HL-60 (cell line): Measurements from ENCODE around the gene ARL4D.
"Not testable (repeated sequence)": the region's sequence is repeated elsewhere in the genome, so short reads cannot be mapped to it uniquely, and the experiment has no call there.

Experiments used
- DNase-seq, 2 experiments: peaks; one replicate each; pipeline ENCODE4 v3.0.0-alpha.2; 2010 to 2020; ENCODE audit warnings: low read depth in 1 of 2, low spot score in 1 of 2
- H3K27ac ChIP-seq: fragments of 250-450 bp; sonication (Bioruptor Pico); replicated peaks from 2 replicates; pipeline ENCODE4 v1.5.1; 2020; ENCODE audit warnings: mild to moderate bottlenecking, moderate library complexity
- H3K27me3 ChIP-seq: fragments of 250-450 bp; sonication (Bioruptor Pico); 2 replicates; pipeline ENCODE4 v1.5.1; 2021; ENCODE audit warnings: mild to moderate bottlenecking, moderate library complexity; ENCODE audit not compliant: insufficient read depth, poor library complexity, severe bottlenecking
- H3K4me3 ChIP-seq: replicated peaks from 2 replicates; pipeline ENCODE4 v1.5.1; 2011; ENCODE audit warnings: mild to moderate bottlenecking, control low read depth, low read length; ENCODE audit not compliant: insufficient read depth
- GABPA ChIP-seq: IDR thresholded peaks from 2 replicates; pipeline ENCODE4 v1.6.1; 2012; ENCODE audit warnings: low read depth
- POLR2AphosphoS5 ChIP-seq: IDR thresholded peaks from 2 replicates; pipeline ENCODE4 v1.6.1; 2012; ENCODE audit warnings: low read depth
- SPI1 ChIP-seq: IDR thresholded peaks from 2 replicates; pipeline ENCODE4 v1.6.1; 2012; ENCODE audit warnings: low read depth, mild to moderate bottlenecking, borderline replicate concordance
- TF ChIP-seq, protein P1 (sequence below): IDR thresholded peaks from 2 replicates; pipeline ENCODE4 v1.6.1; 2012; ENCODE audit warnings: low read depth; ENCODE audit not compliant: insufficient replicate concordance
- TF ChIP-seq, protein P2 (sequence below): IDR thresholded peaks from one replicate; pipeline ENCODE4 v1.5.1; 2011; ENCODE audit warnings: low read length, control low read depth, inconsistent platforms; ENCODE audit not compliant: insufficient read depth

The ARL4D gene

DNA sequence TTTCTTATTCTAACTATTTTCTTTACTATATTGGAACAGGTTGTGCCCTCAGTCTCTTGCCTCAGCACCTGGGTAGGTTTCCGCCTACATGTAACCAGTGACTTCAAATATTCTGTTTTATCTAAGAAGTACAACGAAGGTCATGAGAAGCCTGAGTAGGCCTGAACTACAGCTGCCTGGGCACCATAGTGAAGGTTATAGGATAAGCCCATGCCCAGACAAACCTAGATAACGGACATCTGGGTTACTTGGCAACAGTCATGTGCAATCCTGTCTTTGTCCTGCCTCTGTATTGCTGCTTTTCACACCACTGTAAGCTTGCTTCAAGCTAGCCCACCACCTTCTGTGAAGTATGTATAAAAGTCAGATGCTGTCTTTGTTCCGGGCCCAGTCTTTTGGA is 25.4 kb upstream of the ARL4D start:
- Histone ChIP-seq H3K27ac (no peak overlapping the region), H3K27me3 (no peaks in the 10 kb centered on the region), H3K4me3 (no peak overlapping the region)
- DNase-seq: no peak
- TF ChIP-seq GABPA: no peak
- no peak for TF ChIP-seq SPI1

DNA sequence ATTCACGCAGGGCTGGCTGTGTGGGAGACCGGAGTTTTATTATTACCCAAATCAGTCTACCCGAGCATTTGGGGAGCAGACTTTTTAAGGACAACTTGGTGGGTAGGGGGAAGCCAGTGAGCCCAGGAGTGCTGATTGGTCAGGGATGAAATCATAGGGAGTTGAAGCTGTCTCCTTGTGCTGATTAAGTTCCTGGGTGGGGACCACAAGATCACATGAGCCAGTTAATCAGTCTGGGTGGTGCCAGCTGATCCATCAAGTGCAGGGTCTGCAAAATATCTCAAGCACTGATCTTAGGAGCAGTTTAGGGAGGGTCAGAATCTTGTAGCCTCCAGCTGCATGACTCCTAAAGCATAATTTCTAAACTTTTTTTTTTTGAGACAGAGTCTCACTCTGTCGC is 22.9 kb upstream of the ARL4D start:
- H3K4me3 ChIP-seq, H3K27ac ChIP-seq, H3K27me3 ChIP-seq, DNase-seq: not testable (repeated sequence)

DNA sequence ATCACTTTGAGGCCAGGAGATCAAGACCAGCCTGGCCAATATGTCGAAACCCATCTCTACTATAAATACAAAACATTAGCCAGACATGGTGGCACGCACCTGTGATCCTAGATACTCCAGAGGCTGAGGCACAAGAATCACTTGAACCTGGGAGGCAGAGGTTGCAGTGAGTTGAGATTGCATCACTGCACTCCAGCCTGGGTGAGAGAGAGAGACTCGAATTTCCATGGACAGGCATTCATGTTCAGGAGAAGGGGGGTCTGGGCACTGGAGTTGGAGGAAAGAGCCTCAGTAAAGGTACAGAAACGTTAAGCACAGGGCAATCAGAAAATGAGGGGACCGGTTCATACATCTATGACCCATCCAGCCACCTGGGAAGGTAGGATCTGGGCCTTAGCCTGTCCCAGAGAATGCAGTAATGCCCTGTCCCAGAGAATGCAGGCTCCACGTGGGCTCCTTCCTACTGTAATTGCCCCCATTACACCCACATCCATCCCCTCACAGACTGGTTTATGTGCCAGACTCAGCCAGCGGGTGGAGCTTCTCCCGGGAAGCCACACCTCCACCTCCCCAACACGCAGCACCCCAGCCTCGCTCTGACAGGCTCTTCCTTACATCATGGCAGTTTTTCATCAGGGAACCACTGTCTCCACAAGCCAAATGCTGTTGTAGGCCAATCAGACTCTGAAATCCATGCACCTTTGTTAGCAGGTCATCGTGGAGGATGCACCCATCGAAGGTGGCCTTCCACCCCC is 21.6 kb upstream of the ARL4D start:
- DNase-seq: no peak
- Histone ChIP-seq H3K27ac (no peak overlapping the region), H3K27me3 (no peaks in the 10 kb centered on the region), H3K4me3 (no peak overlapping the region)
- TF ChIP-seq POLR2AphosphoS5 (no peak), GABPA (no peak), SPI1 (no peak)
- TF ChIP-seq, protein P1, sequence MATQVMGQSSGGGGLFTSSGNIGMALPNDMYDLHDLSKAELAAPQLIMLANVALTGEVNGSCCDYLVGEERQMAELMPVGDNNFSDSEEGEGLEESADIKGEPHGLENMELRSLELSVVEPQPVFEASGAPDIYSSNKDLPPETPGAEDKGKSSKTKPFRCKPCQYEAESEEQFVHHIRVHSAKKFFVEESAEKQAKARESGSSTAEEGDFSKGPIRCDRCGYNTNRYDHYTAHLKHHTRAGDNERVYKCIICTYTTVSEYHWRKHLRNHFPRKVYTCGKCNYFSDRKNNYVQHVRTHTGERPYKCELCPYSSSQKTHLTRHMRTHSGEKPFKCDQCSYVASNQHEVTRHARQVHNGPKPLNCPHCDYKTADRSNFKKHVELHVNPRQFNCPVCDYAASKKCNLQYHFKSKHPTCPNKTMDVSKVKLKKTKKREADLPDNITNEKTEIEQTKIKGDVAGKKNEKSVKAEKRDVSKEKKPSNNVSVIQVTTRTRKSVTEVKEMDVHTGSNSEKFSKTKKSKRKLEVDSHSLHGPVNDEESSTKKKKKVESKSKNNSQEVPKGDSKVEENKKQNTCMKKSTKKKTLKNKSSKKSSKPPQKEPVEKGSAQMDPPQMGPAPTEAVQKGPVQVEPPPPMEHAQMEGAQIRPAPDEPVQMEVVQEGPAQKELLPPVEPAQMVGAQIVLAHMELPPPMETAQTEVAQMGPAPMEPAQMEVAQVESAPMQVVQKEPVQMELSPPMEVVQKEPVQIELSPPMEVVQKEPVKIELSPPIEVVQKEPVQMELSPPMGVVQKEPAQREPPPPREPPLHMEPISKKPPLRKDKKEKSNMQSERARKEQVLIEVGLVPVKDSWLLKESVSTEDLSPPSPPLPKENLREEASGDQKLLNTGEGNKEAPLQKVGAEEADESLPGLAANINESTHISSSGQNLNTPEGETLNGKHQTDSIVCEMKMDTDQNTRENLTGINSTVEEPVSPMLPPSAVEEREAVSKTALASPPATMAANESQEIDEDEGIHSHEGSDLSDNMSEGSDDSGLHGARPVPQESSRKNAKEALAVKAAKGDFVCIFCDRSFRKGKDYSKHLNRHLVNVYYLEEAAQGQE: no peak
- TF ChIP-seq, protein P2, sequence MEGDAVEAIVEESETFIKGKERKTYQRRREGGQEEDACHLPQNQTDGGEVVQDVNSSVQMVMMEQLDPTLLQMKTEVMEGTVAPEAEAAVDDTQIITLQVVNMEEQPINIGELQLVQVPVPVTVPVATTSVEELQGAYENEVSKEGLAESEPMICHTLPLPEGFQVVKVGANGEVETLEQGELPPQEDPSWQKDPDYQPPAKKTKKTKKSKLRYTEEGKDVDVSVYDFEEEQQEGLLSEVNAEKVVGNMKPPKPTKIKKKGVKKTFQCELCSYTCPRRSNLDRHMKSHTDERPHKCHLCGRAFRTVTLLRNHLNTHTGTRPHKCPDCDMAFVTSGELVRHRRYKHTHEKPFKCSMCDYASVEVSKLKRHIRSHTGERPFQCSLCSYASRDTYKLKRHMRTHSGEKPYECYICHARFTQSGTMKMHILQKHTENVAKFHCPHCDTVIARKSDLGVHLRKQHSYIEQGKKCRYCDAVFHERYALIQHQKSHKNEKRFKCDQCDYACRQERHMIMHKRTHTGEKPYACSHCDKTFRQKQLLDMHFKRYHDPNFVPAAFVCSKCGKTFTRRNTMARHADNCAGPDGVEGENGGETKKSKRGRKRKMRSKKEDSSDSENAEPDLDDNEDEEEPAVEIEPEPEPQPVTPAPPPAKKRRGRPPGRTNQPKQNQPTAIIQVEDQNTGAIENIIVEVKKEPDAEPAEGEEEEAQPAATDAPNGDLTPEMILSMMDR: no peak

DNA sequence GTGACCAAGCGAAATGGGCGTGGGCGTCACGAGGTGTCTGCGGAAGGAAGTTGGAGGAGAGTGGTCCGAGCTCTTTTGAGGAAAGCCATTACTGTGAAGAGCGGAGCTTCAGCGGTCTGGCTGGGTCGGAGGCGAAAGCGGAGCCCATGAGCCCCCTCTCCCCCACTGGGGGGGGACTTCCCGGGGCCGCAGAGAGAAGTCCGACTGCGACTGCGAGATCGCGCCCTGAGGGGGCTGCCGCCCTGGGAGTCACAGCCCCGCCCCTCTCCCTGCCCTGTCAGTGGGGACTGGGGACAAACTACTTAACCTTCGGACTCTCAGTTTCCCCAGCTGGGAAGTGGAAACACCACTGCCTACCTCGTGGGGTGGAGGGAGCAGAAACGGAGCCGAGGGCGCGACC is 20.0 kb upstream of the ARL4D start:
- DNase-seq: no peak
- TF ChIP-seq, protein P2: no peak
- TF ChIP-seq POLR2AphosphoS5 (no peak), SPI1 (no peak), GABPA (no peak)
- TF ChIP-seq, protein P1: no peak
- H3K27ac ChIP-seq: no peak overlapping the region
- no peaks in the 10 kb centered on the region for H3K27me3 ChIP-seq
- no peak overlapping the region for H3K4me3 ChIP-seq

DNA sequence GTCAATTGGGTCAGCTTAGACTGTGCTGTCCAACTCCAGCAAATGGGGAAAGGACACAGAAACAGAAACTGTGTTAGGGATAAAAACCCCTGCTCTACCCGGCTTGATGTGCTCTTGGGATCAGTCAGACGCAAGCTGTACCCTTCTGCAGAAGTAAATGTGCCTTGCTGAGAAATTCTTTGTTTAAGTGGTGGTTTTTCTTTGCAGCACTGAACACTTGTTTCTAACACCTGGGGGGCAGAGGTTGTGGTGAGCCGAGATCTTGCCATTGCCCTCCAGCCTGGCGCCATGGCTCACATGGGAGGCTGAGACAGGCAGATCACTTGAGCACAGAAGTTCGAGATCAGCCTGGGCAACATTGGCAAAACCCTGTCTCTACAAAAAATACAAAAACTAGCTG is 18.5 kb upstream of the ARL4D start:
- no peak for DNase-seq
- Histone ChIP-seq H3K4me3 (no peak overlapping the region), H3K27me3 (no peaks in the 10 kb centered on the region), H3K27ac (peak overlapping the region; percentile 30; the same call in 1 of the 2 replicates)
- TF ChIP-seq, protein P1: no peak
- TF ChIP-seq, protein P2: no peak
- no peak for TF ChIP-seq SPI1
- TF ChIP-seq GABPA: no peak
- TF ChIP-seq POLR2AphosphoS5: no peak
